Measurements from ENCODE around the gene RHOG.

The RHOG gene
- total RNA-seq, result 46.9 to 128 (median 73.8) reads per million in 3 experiments

- DNase-seq, result no peak
Observed at GRCh38 chr11:3840870-3841425, at the start of gene RHOG. TSS of gene RHOG (minus strand) at chr11:3840959. CDS start at chr11:3828138, 12,821 bp downstream.

- no peak for DNase-seq
Observed at GRCh38 chr11:3890014-3890413, 49.3 kb upstream of the RHOG start.

GRCh38 chr11:3888876-3889275 lies 48.1 kb upstream of the RHOG start:
- DNase-seq, result no peak

- DNase-seq, result no peak
Observed at GRCh38 chr11:3886985-3887384, 46.2 kb upstream of the RHOG start.

GRCh38 chr11:3885855-3886254 lies 45.1 kb upstream of the RHOG start:
- DNase-seq, result no peak

GRCh38 chr11:3882655-3883054 lies 41.9 kb upstream of the RHOG start:
- peak; percentile 37 for DNase-seq

- no peak for DNase-seq
Observed at GRCh38 chr11:3880724-3881123, 40.0 kb upstream of the RHOG start.

GRCh38 chr11:3879967-3880542 lies 39.3 kb upstream of the RHOG start:
- no peak for DNase-seq

GRCh38 chr11:3879216-3879966 lies 38.6 kb upstream of the RHOG start:
- no peak for DNase-seq

GRCh38 chr11:3878258-3878584 lies 37.5 kb upstream of the RHOG start:
- DNase-seq, result no peak

GRCh38 chr11:3877364-3878257 lies 36.9 kb upstream of the RHOG start:
- DNase-seq, result no peak

- DNase-seq, result no peak
Observed at GRCh38 chr11:3876613-3877012, 35.9 kb upstream of the RHOG start.

- no peak for DNase-seq
Observed at GRCh38 chr11:3873712-3874349, 33.1 kb upstream of the RHOG start.

GRCh38 chr11:3867209-3868091 lies 26.7 kb upstream of the RHOG start:
- no peak for DNase-seq

GRCh38 chr11:3866836-3867208 lies 26.1 kb upstream of the RHOG start:
- DNase-seq, result no peak

- no peak for DNase-seq
Observed at GRCh38 chr11:3866206-3866605, 25.4 kb upstream of the RHOG start.

- DNase-seq, result no peak
Observed at GRCh38 chr11:3865388-3866193, 24.8 kb upstream of the RHOG start.

- no peak for DNase-seq
Observed at GRCh38 chr11:3861683-3862082, 20.9 kb upstream of the RHOG start.

GRCh38 chr11:3860898-3861393 lies 20.2 kb upstream of the RHOG start:
- peak; percentile 42 for DNase-seq

GRCh38 chr11:3860375-3860774 lies 19.6 kb upstream of the RHOG start:
- DNase-seq, result no peak

GRCh38 chr11:3859373-3859881 lies 18.7 kb upstream of the RHOG start:
- DNase-seq, result no peak
